22Rv1 (cell line): ENCODE data around the gene SUGCT.

ENCODE experiments used
- CTCF ChIP-seq: fragments of 450-650 bp; IDR thresholded peaks from 2 replicates; pipeline ENCODE4 v1.5.1; 2017; ENCODE audit warnings: mild to moderate bottlenecking
- ZFX ChIP-seq: fragments of 450-650 bp; IDR thresholded peaks from 2 replicates; pipeline ENCODE4 v1.6.1; 2017; ENCODE audit warnings: antibody characterized with exemption, borderline replicate concordance

DNA sequence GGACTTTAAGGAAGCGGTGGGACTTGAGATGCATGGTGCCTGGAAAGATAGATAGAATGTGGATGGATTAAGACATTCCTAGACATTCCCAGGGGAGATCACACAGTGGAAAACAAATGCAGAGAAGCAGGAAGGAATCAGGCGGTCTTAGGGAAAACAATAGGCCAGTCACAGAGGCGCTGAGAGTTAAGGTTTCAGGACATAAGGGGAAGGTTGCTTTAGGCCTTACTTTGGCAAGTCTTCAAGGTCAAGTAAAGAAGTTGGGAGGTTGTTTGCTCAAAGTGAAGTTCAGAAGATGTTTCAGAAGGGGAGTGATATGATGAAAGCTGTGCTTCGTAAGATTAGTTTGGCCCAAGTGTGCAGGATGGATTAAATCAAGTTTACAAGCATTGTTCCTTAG is 109.4 kb downstream of the SUGCT start:
- TF ChIP-seq CTCF (no peak), ZFX (no peak)
